Hepatic stellate cell (primary cell): ENCODE data around the gene RCCD1.

Experiments
- DNase-seq: peaks from one replicate; pipeline ENCODE4 v3.0.0; 2011; ENCODE audit warnings: low spot score

RCCD1 gene

GRCh38 chr15:90966262-90966661 is 11.6 kb downstream of the RCCD1 start:
- no peak for DNase-seq

- DNase-seq, result no peak
Observed at GRCh38 chr15:90967206-90967605, 12.5 kb downstream of the RCCD1 start.

- no peak for DNase-seq
Observed at GRCh38 chr15:90968434-90968833, 13.8 kb downstream of the RCCD1 start.

- DNase-seq, result no peak
Observed at GRCh38 chr15:90970274-90970673, 15.6 kb downstream of the RCCD1 start.

- no peak for DNase-seq
Observed at GRCh38 chr15:90972133-90972532, 17.4 kb downstream of the RCCD1 start.

- DNase-seq, result no peak
Observed at GRCh38 chr15:90974216-90974615, 19.5 kb downstream of the RCCD1 start.

- DNase-seq, result no peak
Observed at GRCh38 chr15:90979582-90979981, 24.9 kb downstream of the RCCD1 start.

GRCh38 chr15:90981681-90982080 is 27.0 kb downstream of the RCCD1 start:
- no peak for DNase-seq

- DNase-seq, result no peak
Observed at GRCh38 chr15:90982135-90982534, 27.5 kb downstream of the RCCD1 start.

GRCh38 chr15:90986790-90987507 is 32.3 kb downstream of the RCCD1 start:
- no peak for DNase-seq

- DNase-seq, result no peak
Observed at GRCh38 chr15:90987561-90988141, 33.0 kb downstream of the RCCD1 start.

GRCh38 chr15:90988296-90988695 is 33.6 kb downstream of the RCCD1 start:
- no peak for DNase-seq

GRCh38 chr15:90989040-90989768 is 34.5 kb downstream of the RCCD1 start:
- DNase-seq, result no peak

GRCh38 chr15:90990446-90990845 is 35.8 kb downstream of the RCCD1 start:
- DNase-seq, result no peak

GRCh38 chr15:90991587-90992285 is 37.1 kb downstream of the RCCD1 start:
- no peak for DNase-seq

- DNase-seq, result no peak
Observed at GRCh38 chr15:90994059-90994416, 39.4 kb downstream of the RCCD1 start.

- DNase-seq, result peak; percentile 99
Observed at GRCh38 chr15:90994417-90995311, 40.0 kb downstream of the RCCD1 start, which contains the start of gene PRC1. Gene PRC1 (minus strand): TSS chr15:90994535. CDS start chr15:90994417, 118 bp downstream.

GRCh38 chr15:90998737-90999136 is 44.1 kb downstream of the RCCD1 start:
- DNase-seq, result no peak

- no peak for DNase-seq
Observed at GRCh38 chr15:91001209-91001608, 46.5 kb downstream of the RCCD1 start.

GRCh38 chr15:91007266-91007665 is 52.6 kb downstream of the RCCD1 start:
- no peak for DNase-seq
